PC-9 (cell line): ENCODE measurements around the gene MT1E. TPM values are rescaled to one million over a fixed set of nuclear protein-coding genes. Genes with fewer than 3 reads are reported as not detected.
"Not testable (repeated sequence)": the region's sequence is repeated elsewhere in the genome, so short reads cannot be mapped to it uniquely, and the experiment has no call there.

ENCODE experiments used
- BruUV-seq: library from RNA; stranded (reverse); fragments of 400-500 nt; replicated peaks from 2 replicates; lab custom pipeline; 2021; lab: Mats Ljungman, UMichigan
- CTCF ChIA-PET: fragments of 300-600 bp; sonication (Branson Sonifier 250); formaldehyde crosslinking; loops from one replicate; lab custom pipeline; 2022; ENCODE audit warnings: antibody characterized with exemption; lab: Charles Lee
- POLR2A ChIA-PET: fragments of 300-600 bp; sonication (Branson Sonifier 250); formaldehyde crosslinking; loops from one replicate; lab custom pipeline; 2022; ENCODE audit warnings: antibody characterized with exemption; ENCODE audit not compliant: unreplicated experiment; lab: Charles Lee
- DNase-seq, 2 experiments: peaks; one replicate each; pipeline versions ENCODE4 v3.0.0 to v3.0.0-alpha.2; 2015 to 2022; ENCODE audit warnings: mixed read lengths in 1 of 2
- H2AFZ ChIP-seq: fragments of 200-600 bp; sonication (generic); 2 replicates; pipeline ENCODE4 v1.8.1; 2017; ENCODE audit warnings: antibody characterized with exemption
- H3F3A ChIP-seq: fragments of 200-600 bp; sonication (generic); 2 replicates; pipeline ENCODE4 v1.8.1; 2017; ENCODE audit warnings: antibody characterized with exemption, mild to moderate bottlenecking, low read depth; ENCODE audit not compliant: insufficient read depth
- H3K27ac ChIP-seq: fragments of 200-600 bp; sonication (generic); 2 replicates; pipeline ENCODE4 v1.6.1; 2016; ENCODE audit warnings: mixed run types
- H3K27me3 ChIP-seq: fragments of 200-600 bp; sonication (generic); 2 replicates; pipeline ENCODE4 v1.6.1; 2016; ENCODE audit warnings: low read depth, mixed run types; ENCODE audit not compliant: insufficient read depth
- H3K36me3 ChIP-seq: fragments of 200-600 bp; sonication (generic); 2 replicates; pipeline ENCODE4 v1.6.1; 2016; ENCODE audit warnings: low read depth, mixed run types
- H3K4me1 ChIP-seq: fragments of 200-600 bp; sonication (generic); replicated peaks from 2 replicates; pipeline ENCODE4 v1.6.1; 2016; ENCODE audit warnings: mixed run types; ENCODE audit not compliant: insufficient read depth
- H3K4me2 ChIP-seq: fragments of 200-600 bp; sonication (generic); 2 replicates; pipeline ENCODE4 v1.6.1; 2017; ENCODE audit warnings: mixed run types
- H3K4me3 ChIP-seq: fragments of 200-600 bp; sonication (generic); 2 replicates; pipeline ENCODE4 v1.6.1; 2016; ENCODE audit warnings: mixed run types
- H3K79me2 ChIP-seq: fragments of 200-600 bp; sonication (generic); 2 replicates; pipeline ENCODE4 v1.6.1; 2017; ENCODE audit warnings: low read depth, mixed run types
- H3K9me2 ChIP-seq: fragments of 200-600 bp; sonication (generic); 2 replicates; pipeline ENCODE4 v1.8.1; 2017; ENCODE audit warnings: mild to moderate bottlenecking; ENCODE audit not compliant: insufficient read depth
- H3K9me3 ChIP-seq: fragments of 200-600 bp; sonication (generic); 2 replicates; pipeline ENCODE4 v1.8.1; 2016; ENCODE audit warnings: low read depth; ENCODE audit not compliant: insufficient read depth
- H4K20me1 ChIP-seq: fragments of 200-600 bp; sonication (generic); 2 replicates; pipeline ENCODE4 v1.8.1; 2017; ENCODE audit not compliant: insufficient read depth
- EZH2 ChIP-seq: fragments of 200-600 bp; sonication (generic); IDR thresholded peaks from 2 replicates; pipeline ENCODE4 v1.8.0; 2017; ENCODE audit warnings: antibody characterized with exemption, low read depth
- intact Hi-C: fragments of 100-400 bp; cut with micrococcal nuclease; formaldehyde crosslinking; loops from one replicate; pipeline ENCODE4 v1.10.0; 2022; ENCODE audit not compliant: unreplicated experiment
- total RNA-seq: library from RNA; stranded (reverse); gene quantifications from 2 replicates; pipeline ENCODE4 v1.2.3, GENCODE V29; 2021
- TF ChIP-seq, protein P1 (sequence below): fragments of 200-600 bp; sonication (generic); conservative IDR thresholded peaks from 2 replicates; pipeline ENCODE4 v1.6.1; 2017; ENCODE audit warnings: mixed run types, antibody characterized with exemption, mild to moderate bottlenecking, moderate library complexity

Gene MT1E
- total RNA-seq, 1 experiment from 2014 or later: 22.0 TPM

DNA sequence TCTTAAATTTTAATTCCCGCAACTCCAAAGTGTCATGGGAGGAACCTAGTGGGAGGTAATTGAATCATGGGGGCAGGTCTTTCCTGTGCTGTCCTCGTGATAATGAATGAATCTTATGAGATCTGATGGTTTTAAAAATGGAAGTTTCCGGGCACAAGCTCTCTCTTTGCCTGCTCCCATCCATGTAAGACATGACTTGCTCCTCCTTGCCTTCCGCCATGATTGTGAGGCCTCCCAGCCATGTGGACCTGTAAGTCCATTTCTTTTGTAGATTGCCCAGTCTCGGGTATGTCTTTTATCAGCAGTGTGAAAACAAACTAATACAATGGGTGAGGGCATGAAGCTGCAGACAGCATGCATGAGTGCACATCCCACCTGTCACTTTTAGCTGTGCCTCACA lies 2.4 kb upstream of the MT1E start:
- H3K4me2 ChIP-seq, H3K36me3 ChIP-seq, H3K4me3 ChIP-seq, H3K9me3 ChIP-seq, intact Hi-C loops, H3F3A ChIP-seq, H3K9me2 ChIP-seq, H3K79me2 ChIP-seq, H3K27ac ChIP-seq, DNase-seq, BruUV-seq, POLR2A ChIA-PET, H4K20me1 ChIP-seq, H3K27me3 ChIP-seq, H2AFZ ChIP-seq, CTCF ChIA-PET: not testable (repeated sequence)
- H3K4me1 ChIP-seq: peaks cover 17% of the 10 kb centered on the region

DNA sequence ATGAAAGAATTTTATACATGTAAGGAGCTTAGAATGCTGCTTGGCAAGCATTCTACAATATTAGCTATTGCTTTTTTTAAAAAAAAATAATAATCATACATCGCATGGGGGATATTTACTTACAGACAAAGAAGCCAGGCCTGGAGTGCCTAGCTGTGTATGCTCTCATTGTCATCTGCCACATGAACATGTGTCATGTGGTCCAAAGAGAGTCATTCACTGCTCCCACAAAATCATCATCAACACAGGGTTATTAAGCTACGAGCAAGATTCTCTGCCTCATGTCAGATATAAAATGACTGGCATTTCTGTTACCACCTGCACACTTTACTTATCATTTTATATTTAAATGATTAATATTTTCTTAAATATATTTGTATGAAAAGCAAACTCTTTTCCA lies 1.9 kb upstream of the MT1E start:
- Histone ChIP-seq H2AFZ (no peak overlapping the region), H3K27me3 (no peaks in the 10 kb centered on the region), H3K9me2 (no peaks in the 10 kb centered on the region), H3K9me3 (no peaks in the 10 kb centered on the region), H3K4me2 (no peak overlapping the region), H3K79me2 (no peaks in the 10 kb centered on the region), H3F3A (peaks cover 4% of the 10 kb centered on the region; the same call in 1 of the 2 replicates), H3K4me1 (peaks cover 17% of the 10 kb centered on the region), H3K36me3 (no peaks in the 10 kb centered on the region), H4K20me1 (no peaks in the 10 kb centered on the region), H3K27ac (no peak overlapping the region), H3K4me3 (no peak overlapping the region)
- intact Hi-C loops: no loop called here
- ChIA-PET POLR2A (no interaction called here), CTCF (no interaction called here)
- no TSS peak for BruUV-seq
- TF ChIP-seq, protein P1, sequence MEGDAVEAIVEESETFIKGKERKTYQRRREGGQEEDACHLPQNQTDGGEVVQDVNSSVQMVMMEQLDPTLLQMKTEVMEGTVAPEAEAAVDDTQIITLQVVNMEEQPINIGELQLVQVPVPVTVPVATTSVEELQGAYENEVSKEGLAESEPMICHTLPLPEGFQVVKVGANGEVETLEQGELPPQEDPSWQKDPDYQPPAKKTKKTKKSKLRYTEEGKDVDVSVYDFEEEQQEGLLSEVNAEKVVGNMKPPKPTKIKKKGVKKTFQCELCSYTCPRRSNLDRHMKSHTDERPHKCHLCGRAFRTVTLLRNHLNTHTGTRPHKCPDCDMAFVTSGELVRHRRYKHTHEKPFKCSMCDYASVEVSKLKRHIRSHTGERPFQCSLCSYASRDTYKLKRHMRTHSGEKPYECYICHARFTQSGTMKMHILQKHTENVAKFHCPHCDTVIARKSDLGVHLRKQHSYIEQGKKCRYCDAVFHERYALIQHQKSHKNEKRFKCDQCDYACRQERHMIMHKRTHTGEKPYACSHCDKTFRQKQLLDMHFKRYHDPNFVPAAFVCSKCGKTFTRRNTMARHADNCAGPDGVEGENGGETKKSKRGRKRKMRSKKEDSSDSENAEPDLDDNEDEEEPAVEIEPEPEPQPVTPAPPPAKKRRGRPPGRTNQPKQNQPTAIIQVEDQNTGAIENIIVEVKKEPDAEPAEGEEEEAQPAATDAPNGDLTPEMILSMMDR: no peak
- no peak for TF ChIP-seq EZH2
- no peak for DNase-seq

DNA sequence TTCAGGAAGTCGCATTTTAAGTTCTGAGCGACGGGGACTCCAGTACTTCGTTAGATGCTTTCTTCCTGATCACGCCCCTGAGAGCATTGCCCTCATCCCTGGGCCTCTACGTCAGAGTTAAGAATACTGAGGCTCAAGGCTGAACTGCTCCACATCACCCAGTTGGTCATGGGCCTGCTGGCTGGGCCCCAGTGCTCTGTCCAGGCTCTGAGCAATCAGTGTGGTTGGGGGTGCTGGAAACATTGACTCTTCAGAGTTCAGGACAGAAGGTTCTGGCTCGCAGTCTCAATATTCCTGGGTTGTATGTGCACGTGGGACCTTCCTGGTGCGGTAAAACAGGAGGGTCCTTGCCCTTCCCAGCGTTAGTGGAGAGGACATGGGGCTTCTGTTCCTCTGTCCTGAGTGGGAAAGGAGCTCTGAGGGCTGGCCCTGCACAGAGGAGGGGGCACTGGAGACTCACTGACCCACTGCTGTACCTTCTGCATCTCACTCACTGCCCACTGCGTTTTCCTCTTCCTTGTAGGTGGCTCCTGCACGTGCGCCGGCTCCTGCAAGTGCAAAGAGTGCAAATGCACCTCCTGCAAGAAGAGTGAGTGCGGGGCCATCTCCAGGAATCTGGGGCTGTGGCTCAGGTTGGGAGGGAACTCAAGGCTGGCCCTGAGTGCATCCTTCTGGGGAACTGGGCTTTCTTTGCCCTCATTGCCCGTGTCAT lies 518 bp downstream of the MT1E start:
- peaks cover 8% of the 10 kb centered on the region; the same call in 1 of the 2 replicates for H3F3A ChIP-seq
- intact Hi-C loops: loop anchor here (2.0 kb wide), 1 partner anchor 19 kb away; no protein-coding TSS in a partner anchor
- no peaks in the 10 kb centered on the region for H4K20me1 ChIP-seq
- no peak overlapping the region for H2AFZ ChIP-seq
- no peaks in the 10 kb centered on the region for H3K9me3 ChIP-seq
- H3K9me2 ChIP-seq: no peaks in the 10 kb centered on the region
- no peaks in the 10 kb centered on the region for H3K79me2 ChIP-seq
- TSS peak; percentile 94 for BruUV-seq
- H3K4me3 ChIP-seq: no peak overlapping the region
- DNase-seq: no peak
- no peak overlapping the region for H3K4me2 ChIP-seq
- H3K36me3 ChIP-seq: no peaks in the 10 kb centered on the region
- TF ChIP-seq EZH2: no peak
- TF ChIP-seq, protein P1: no peak
- no peak overlapping the region for H3K27ac ChIP-seq
- no peaks in the 10 kb centered on the region for H3K27me3 ChIP-seq
- ChIA-PET POLR2A (interaction anchor here (0.7 kb wide), 1 partner anchor 407 kb away, joined by 7 read pairs; no protein-coding TSS in a partner anchor), CTCF (interaction anchor here (0.7 kb wide), 1 partner anchor 49 kb away, joined by 4 read pairs; no protein-coding TSS in a partner anchor)
- peaks cover 17% of the 10 kb centered on the region for H3K4me1 ChIP-seq
